Dermis microvascular lymphatic vessel endothelial cell (primary cell): ENCODE results near the gene IL17B. TPM values are rescaled to one million over a fixed set of nuclear protein-coding genes. Genes with fewer than 3 reads are reported as not detected.

Source experiments
- DNase-seq, 2 donors: peaks; one replicate each; pipeline versions ENCODE4 v3.0.0 to v3.0.0-alpha.2; 2010; ENCODE audit warnings: low read depth in 2 of 2
- total RNA-seq: library from RNA; depleted of rRNA; stranded (reverse); fragments of >200 nt; gene quantifications from 2 replicates; pipeline ENCODE4 v1.2.1, GENCODE V29; 2014

Gene IL17B
- total RNA-seq, 1 donor from 2014 or later: not detected

GRCh38 chr5:149376711-149377447 lies 2.2 kb downstream of the IL17B start:
- DNase-seq: no peak

- no peak for DNase-seq
Observed at GRCh38 chr5:149376104-149376503, 3.0 kb downstream of the IL17B start.

- DNase-seq: no peak
Observed at GRCh38 chr5:149375434-149375833, 3.7 kb downstream of the IL17B start.

GRCh38 chr5:149374801-149375200 lies 4.3 kb downstream of the IL17B start:
- no peak for DNase-seq

- DNase-seq: no peak
Observed at GRCh38 chr5:149374303-149374702, 4.8 kb downstream of the IL17B start.

- no peak for DNase-seq
Observed at GRCh38 chr5:149372932-149373331, 6.2 kb downstream of the IL17B start.

GRCh38 chr5:149372076-149372795 lies 6.9 kb downstream of the IL17B start:
- DNase-seq: no peak

- DNase-seq: peak; percentile 39 to 73
Observed at GRCh38 chr5:149371296-149371962, 7.7 kb downstream of the IL17B start.

- DNase-seq: no peak
Observed at GRCh38 chr5:149370878-149371277, 8.2 kb downstream of the IL17B start.

GRCh38 chr5:149367972-149368645 lies 11.0 kb downstream of the IL17B start:
- no peak for DNase-seq

GRCh38 chr5:149367249-149367971 lies 11.7 kb downstream of the IL17B start:
- DNase-seq: peak in 1 of 2 donors; percentile 71

- DNase-seq: no peak
Observed at GRCh38 chr5:149366169-149366729, 12.8 kb downstream of the IL17B start.

GRCh38 chr5:149365418-149365817 lies 13.7 kb downstream of the IL17B start:
- DNase-seq: no peak

GRCh38 chr5:149364719-149365118 lies 14.4 kb downstream of the IL17B start:
- DNase-seq: no peak

GRCh38 chr5:149363936-149364335 lies 15.2 kb downstream of the IL17B start:
- no peak for DNase-seq

GRCh38 chr5:149363358-149363757 lies 15.7 kb downstream of the IL17B start:
- DNase-seq: no peak

- no peak for DNase-seq
Observed at GRCh38 chr5:149362541-149362940, 16.6 kb downstream of the IL17B start.

- DNase-seq: no peak
Observed at GRCh38 chr5:149360272-149360671, 18.8 kb downstream of the IL17B start.

GRCh38 chr5:149358868-149359495 lies 20.1 kb downstream of the IL17B start:
- DNase-seq: no peak

GRCh38 chr5:149358294-149358651 lies 20.8 kb downstream of the IL17B start:
- peak; percentile 45 to 62 for DNase-seq
